K562 (cell line): ENCODE data around the gene MPG. TPM values are rescaled to one million over a fixed set of nuclear protein-coding genes. Genes with fewer than 3 reads are reported as not detected.
"Not testable (repeated sequence)": the region's sequence is repeated elsewhere in the genome, so short reads cannot be mapped to it uniquely, and the experiment has no call there.

Experiments used
- ATAC-seq: fragments of 200-7000 bp; cut with Tn5 transposase; 3 replicates; pipeline ENCODE4 v1.9.1; 2020; ENCODE audit warnings: moderate library complexity
- BruUV-seq: library from RNA; stranded (reverse); fragments of 400-500 nt; replicated peaks from 2 replicates; lab custom pipeline; 2021; lab: Mats Ljungman, UMichigan
- CTCF ChIA-PET: fragments of 300-600 bp; formaldehyde crosslinking; extraction: SDS; loops from one replicate; lab custom pipeline; 2021; ENCODE audit warnings: low intra/inter-chr PET ratio; lab: Yijun Ruan, JAX
- POLR2A ChIA-PET: fragments of 300-600, 350-650 bp; sonication (Branson Sonifier 250); formaldehyde crosslinking; extraction: SDS; loops from one replicate; lab custom pipeline; 2021; ENCODE audit warnings: antibody characterized with exemption, inconsistent platforms; lab: Yijun Ruan, JAX
- DNase-seq, 4 experiments: peaks; one replicate each; pipeline versions ENCODE4 v3.0.0 to v3.0.0-alpha.2; 2011 to 2018; ENCODE audit warnings: low spot score in 3 of 4, mixed read lengths in 3 of 4; ENCODE audit errors: extremely low read depth in 1 of 4
- FAIRE-seq: peaks from 2 replicates; lab custom pipeline; 2011; peaks lifted over from hg19 to GRCh38; lab: Jason Lieb, UNC
- H2AFZ ChIP-seq: 2 replicates; pipeline ENCODE4 v1.6.0; 2011; ENCODE audit warnings: low read depth, low read length, control low read depth, inconsistent platforms
- H3K27ac ChIP-seq: fragments of 200-600 bp; 3 replicates; pipeline ENCODE4 v1.8.0; 2011; ENCODE audit warnings: low read depth, mild to moderate bottlenecking, control low read depth, inconsistent platforms, low read length, moderate library complexity, mixed read lengths; ENCODE audit errors: extremely low read depth
- H3K27me3 ChIP-seq, 2 experiments: fragments of 300-600 bp in 1 of 2; 2 replicates in 1 of 2; 3 replicates in 1 of 2; pipeline versions ENCODE4 v1.6.0 to v1.8.0; 2011; ENCODE audit warnings: inconsistent platforms in 2 of 2, low read length in 2 of 2, mild to moderate bottlenecking in 1 of 2, mixed read lengths in 1 of 2, moderate library complexity in 1 of 2; ENCODE audit not compliant: control insufficient read depth in 2 of 2, insufficient read depth in 2 of 2
- H3K36me3 ChIP-seq: fragments of 300-600 bp; 3 replicates; pipeline ENCODE4 v1.8.0; 2011; ENCODE audit warnings: mild to moderate bottlenecking, low read length, inconsistent platforms; ENCODE audit not compliant: control insufficient read depth, insufficient read depth
- H3K4me1 ChIP-seq, 2 experiments: fragments of 200-600 bp in 1 of 2; replicated peaks in 1 of 2; 2 replicates in 1 of 2; 3 replicates in 1 of 2; pipeline versions ENCODE4 v1.5.1 to v1.8.0; 2011; ENCODE audit warnings: inconsistent platforms in 2 of 2, low read length in 2 of 2, mild to moderate bottlenecking in 1 of 2, mixed read lengths in 1 of 2, moderate library complexity in 1 of 2; ENCODE audit not compliant: control insufficient read depth in 2 of 2, insufficient read depth in 2 of 2
- H3K4me2 ChIP-seq: 2 replicates; pipeline ENCODE4 v1.6.1; 2011; ENCODE audit warnings: low read length, control low read depth, inconsistent platforms, mixed read lengths; ENCODE audit not compliant: insufficient read depth
- H3K4me3 ChIP-seq: fragments of 200-600 bp; sonication (generic), shearing (Covaris generic); 2 replicates; pipeline ENCODE4 v1.5.1; 2016; ENCODE audit warnings: control low read depth, inconsistent platforms
- H3K79me2 ChIP-seq: fragments of 200-600 bp; 3 replicates; pipeline ENCODE4 v1.8.0; 2011; ENCODE audit warnings: low read length, inconsistent platforms; ENCODE audit not compliant: control insufficient read depth, insufficient read depth
- H3K9ac ChIP-seq, 2 experiments: 2 replicates each; pipeline versions ENCODE4 v1.6.0 to v1.6.1; 2011; ENCODE audit warnings: low read depth in 2 of 2, low read length in 2 of 2, control low read depth in 1 of 2, inconsistent platforms in 1 of 2, mild to moderate bottlenecking in 1 of 2, mixed read lengths in 1 of 2; ENCODE audit not compliant: insufficient read depth in 1 of 2
- H3K9me1 ChIP-seq: one replicate; pipeline ENCODE4 v1.6.0; 2011; ENCODE audit warnings: inconsistent platforms, mild to moderate bottlenecking, low read length, moderate library complexity; ENCODE audit not compliant: control insufficient read depth, insufficient read depth
- H3K9me3 ChIP-seq: replicated peaks from 2 replicates; pipeline ENCODE4 v1.5.1; 2011; ENCODE audit warnings: low read depth, low read length, inconsistent platforms; ENCODE audit not compliant: control insufficient read depth, insufficient read depth
- H4K20me1 ChIP-seq: replicated peaks from 2 replicates; pipeline ENCODE4 v1.6.1; 2011; ENCODE audit warnings: low read length, inconsistent platforms, mixed read lengths; ENCODE audit not compliant: control insufficient read depth, insufficient read depth
- BRCA1 ChIP-seq, 2 experiments: fragments of 450-650 bp in 1 of 2; sonication (generic) in 1 of 2; formaldehyde crosslinking in 1 of 2; IDR thresholded peaks; 2 replicates each; pipeline versions ENCODE4 v1.5.0 to v1.6.1; 2017 to 2020; ENCODE audit warnings: mild to moderate bottlenecking in 1 of 2, missing genetic modification reagents in 1 of 2
- CBX1 ChIP-seq: sonication (generic); IDR thresholded peaks from 2 replicates; pipeline ENCODE4 v1.6.1; 2016; ENCODE audit warnings: antibody characterized with exemption, low read depth, mild to moderate bottlenecking
- CHD1 ChIP-seq: fragments of 200-600 bp; sonication (generic); IDR thresholded peaks from one replicate; pipeline ENCODE4 v1.6.1; 2012; ENCODE audit warnings: mild to moderate bottlenecking, moderate library complexity, low read length, inconsistent platforms
- FOXK1 ChIP-seq: sonication (generic); formaldehyde crosslinking; IDR thresholded peaks from 2 replicates; pipeline ENCODE4 v1.8.0; 2022; ENCODE audit warnings: missing genetic modification reagents, mild to moderate bottlenecking, borderline replicate concordance
- GATAD2B ChIP-seq: fragments of 450-650 bp; IDR thresholded peaks from 2 replicates; pipeline ENCODE4 v1.6.1; 2017; ENCODE audit warnings: mild to moderate bottlenecking, borderline replicate concordance
- MTA3 ChIP-seq: fragments of 450-650 bp; formaldehyde crosslinking; IDR thresholded peaks from 2 replicates; pipeline ENCODE4 v1.6.1; 2017; ENCODE audit warnings: mild to moderate bottlenecking, borderline replicate concordance
- NRF1 ChIP-seq, 2 experiments: fragments of 450-650 bp; IDR thresholded peaks in 1 of 2; conservative IDR thresholded peaks in 1 of 2; 2 replicates each; pipeline ENCODE4 v1.6.1; 2014; ENCODE audit warnings: mild to moderate bottlenecking in 2 of 2
- PHF20 ChIP-seq: fragments of 450-650 bp; IDR thresholded peaks from 2 replicates; pipeline ENCODE4 v1.6.1; 2018; ENCODE audit not compliant: partially characterized antibody
- RAD21 ChIP-seq, 2 experiments: fragments of 250-450 bp in 1 of 2; fragments of 450-650 bp in 1 of 2; sonication (Bioruptor Pico) in 1 of 2; formaldehyde crosslinking in 1 of 2; IDR thresholded peaks in 1 of 2; conservative IDR thresholded peaks in 1 of 2; 2 replicates each; pipeline versions ENCODE4 v1.4.0 to v1.8.0; 2020 to 2022; ENCODE audit warnings: mild to moderate bottlenecking in 2 of 2, moderate library complexity in 1 of 2
- RBFOX2 ChIP-seq: fragments of 200-400 bp; formaldehyde crosslinking; IDR thresholded peaks from 2 replicates; pipeline ENCODE4 v1.6.1; 2017; ENCODE audit warnings: low read depth, mild to moderate bottlenecking, low read length, moderate library complexity
- SMAD3 ChIP-seq: fragments of 450-650 bp; formaldehyde crosslinking; conservative IDR thresholded peaks from 2 replicates; pipeline ENCODE4 v1.4.0; 2020; ENCODE audit warnings: mild to moderate bottlenecking
- SNIP1 ChIP-seq: fragments of 450-650 bp; IDR thresholded peaks from 2 replicates; pipeline ENCODE4 v1.7.1; 2017; ENCODE audit warnings: low read depth, mild to moderate bottlenecking
- ZBTB2 ChIP-seq: fragments of 450-650 bp; IDR thresholded peaks from 2 replicates; pipeline ENCODE4 v1.6.1; 2016; ENCODE audit warnings: antibody characterized with exemption
- ZNF133 ChIP-seq: fragments of 250-450 bp; sonication (Bioruptor Pico); IDR thresholded peaks from 2 replicates; pipeline ENCODE4 v1.4.0; 2020; ENCODE audit warnings: mild to moderate bottlenecking
- ZNF253 ChIP-seq: fragments of 250-450 bp; sonication (Bioruptor Pico); conservative IDR thresholded peaks from 2 replicates; pipeline ENCODE4 v1.6.1; 2021; ENCODE audit warnings: mild to moderate bottlenecking
- ZNF830 ChIP-seq: fragments of 250-450 bp; sonication (Bioruptor Pico); IDR thresholded peaks from 2 replicates; pipeline ENCODE4 v1.5.0; 2021; ENCODE audit warnings: mild to moderate bottlenecking
- WGBS: fragments of 100-300 bp; shearing (Covaris generic); methylation state at CpG from one replicate; pipeline ENCODE4 v1.1.6; 2016; ENCODE audit warnings: low coverage, mixed read lengths; ENCODE audit not compliant: insufficient coverage; ENCODE audit errors: missing lambda C conversion rate; 5-methylcytosine and 5-hydroxymethylcytosine counted together
- in situ Hi-C: fragments of 300-500 bp; cut with MboI; formaldehyde crosslinking; loops from 4 replicates; pipeline ENCODE4 v1.15.0; 2018; ENCODE audit warnings: inconsistent platforms, mixed read lengths
- intact Hi-C: fragments of 100-400 bp; cut with micrococcal nuclease; formaldehyde crosslinking; loops from 2 replicates; pipeline ENCODE4 v1.14.2; 2022
- polyA plus RNA-seq, 8 experiments: library from polyadenylated mRNA; depleted of rRNA in 4 of 8; stranded (reverse) in 5 of 8; unstranded in 3 of 8; fragments of >200 nt; fragmentation: Nextera tagmentation in 2 of 8; fragmentation: Illumina TruSeq in 1 of 8; extraction: Ambion mirVana in 2 of 8; extraction: Trizol in 1 of 8; gene quantifications; 2 replicates each; pipeline versions ENCODE4 v1.2.1 to v1.2.3, GENCODE V29; 2011 to 2014; ENCODE audit warnings: inconsistent platforms in 1 of 8, missing spikeins in 1 of 8
- total RNA-seq, 7 experiments: library from RNA; depleted of rRNA in 6 of 7; stranded (reverse); fragments of >200 nt in 6 of 7; fragmentation: Illumina TruSeq in 2 of 7; extraction: Trizol in 2 of 7; gene quantifications; 2 replicates each; pipeline versions ENCODE4 v1.2.1 to v1.2.3, GENCODE V29; 2011 to 2021; ENCODE audit warnings: low replicate concordance in 1 of 7

MPG gene
- total and polyA plus RNA-seq, 9 of the 15 experiments (the other 6 are each of a cell fraction or from before 2014, with no cell fraction given): 0.42 to 226 (median 36.2) TPM

DNA sequence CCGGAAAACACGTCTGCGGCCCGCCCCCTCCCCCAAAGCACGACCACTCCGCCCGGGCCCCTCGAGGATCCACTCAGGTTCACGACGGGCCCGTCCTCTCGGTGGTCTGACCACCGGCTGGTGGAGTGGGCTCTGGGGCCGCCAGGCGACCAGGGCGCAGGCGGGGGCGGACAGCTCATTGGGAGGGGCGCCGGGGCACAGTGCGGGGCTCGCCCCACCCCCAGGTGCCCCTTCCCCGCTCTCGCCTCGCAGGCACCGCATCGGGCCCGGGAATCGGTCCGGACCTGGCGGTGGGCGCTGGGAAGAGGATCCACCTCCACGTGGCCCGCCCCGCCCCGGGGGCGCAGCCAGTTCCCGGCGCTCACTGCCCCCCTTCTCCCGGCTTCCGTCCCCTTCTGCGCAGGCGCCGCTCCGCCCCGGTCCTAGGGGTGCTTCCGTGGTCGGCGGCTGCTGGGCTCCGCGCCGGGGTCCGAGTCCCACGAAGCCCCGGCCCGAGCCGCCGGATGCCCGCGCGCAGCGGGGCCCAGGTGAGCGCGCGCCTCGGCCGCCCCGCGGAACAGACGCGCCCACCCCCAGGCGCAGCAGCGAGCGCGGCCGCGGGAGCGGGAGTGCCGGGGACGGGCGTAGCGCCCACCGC, at the start of gene MPG (continued):
- TF ChIP-seq BRCA1 (IDR thresholded peaks at IDR 0.05): no peak
- 0 out of 2 replicates have a peak, but pooled peaks have one; percentile 38 for TF ChIP-seq BRCA1 (CRISPR knock-in tag; IDR thresholded peaks at IDR 0.05)
- TF ChIP-seq ZBTB2: no peak
- TF ChIP-seq CBX1: no peak
- TF ChIP-seq SNIP1: no peak
- TF ChIP-seq ZNF830: no peak
- no peak for TF ChIP-seq FOXK1 (CRISPR knock-in tag)
- TF ChIP-seq GATAD2B: peak; percentile 90
- no peak for TF ChIP-seq MTA3
- no peak for TF ChIP-seq ZNF133 (CRISPR knock-in tag)
- no peak for TF ChIP-seq CHD1
- no peak for TF ChIP-seq SMAD3 (CRISPR knock-in tag)
- TF ChIP-seq PHF20: peak; percentile 8
- TF ChIP-seq RAD21 (CRISPR knock-in tag; conservative IDR thresholded peaks at IDR 0.05 in 1 of 2, IDR thresholded peaks at IDR 0.05 in 1 of 2): no peak
- no peak for TF ChIP-seq ZNF253 (CRISPR knock-in tag)
- TF ChIP-seq RBFOX2: peak; percentile 66
- TF ChIP-seq NRF1 (conservative IDR thresholded peaks at IDR 0.05 in 1 of 2, IDR thresholded peaks at IDR 0.05 in 1 of 2): peak; percentile 87 to 90

DNA sequence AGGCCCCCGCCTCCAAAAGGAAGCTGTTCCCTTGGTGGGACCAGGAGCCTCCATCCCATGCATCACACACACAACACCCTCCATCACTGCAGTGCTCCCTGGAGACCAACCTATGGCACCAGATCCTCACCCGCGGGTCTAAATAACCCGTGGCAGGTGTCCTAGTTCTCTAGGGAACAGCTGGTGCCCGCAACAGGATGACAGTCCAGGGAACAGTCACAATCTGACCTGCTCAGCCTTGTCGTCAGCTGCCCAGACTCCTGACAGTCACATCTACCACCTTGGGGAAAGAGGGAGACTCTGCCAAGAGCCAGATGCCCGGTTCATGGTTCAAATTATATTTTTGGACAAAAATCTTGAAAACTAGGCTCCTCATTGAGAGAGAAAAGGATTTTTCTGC, 47.4 kb upstream of the MPG start:
- H3K4me1 ChIP-seq: peaks cover 0 to 19% of the 10 kb centered on the region in 2 experiments; a peak in 3 of 5 replicates
- FAIRE-seq, ATAC-seq, H3K27me3 ChIP-seq, H3K4me3 ChIP-seq, H3K79me2 ChIP-seq, intact Hi-C loops, H2AFZ ChIP-seq, H3K9me1 ChIP-seq, H4K20me1 ChIP-seq, POLR2A ChIA-PET, H3K36me3 ChIP-seq, DNase-seq, BruUV-seq, CTCF ChIA-PET, in situ Hi-C loops, H3K9me3 ChIP-seq, H3K27ac ChIP-seq, H3K9ac ChIP-seq, H3K4me2 ChIP-seq: not testable (repeated sequence)
- WGBS: 17% methylated on average over 1 of the region's 7 CpGs
